ENCODE results near the gene ACD.
"Not testable (repeated sequence)": the region's sequence is repeated elsewhere in the genome, so short reads cannot be mapped to it uniquely, and the experiment has no call there.

The ACD gene

GRCh38 chr16:67659675-67660563, at the start of gene ACD:
TSS of gene ACD (minus strand) at chr16:67660260. CDS start at chr16:67660220, 40 bp downstream.
- peak; percentile 86 to 87 for DNase-seq (ENCODE audit: low read depth in 2 of 2)

GRCh38 chr16:67709050-67709449, 49.0 kb upstream of the ACD start:
- no peak for DNase-seq (ENCODE audit: low read depth in 2 of 2)

GRCh38 chr16:67708368-67708771, 48.3 kb upstream of the ACD start:
- DNase-seq (ENCODE audit: low read depth in 2 of 2), result no peak

- no peak for DNase-seq (ENCODE audit: low read depth in 2 of 2)
Measured at GRCh38 chr16:67707790-67708189, 47.7 kb upstream of the ACD start.

GRCh38 chr16:67707210-67707609, 47.1 kb upstream of the ACD start:
- DNase-seq (ENCODE audit: low read depth in 2 of 2), result no peak

- DNase-seq (ENCODE audit: low read depth in 2 of 2), result no peak
Measured at GRCh38 chr16:67704110-67704509, 44.0 kb upstream of the ACD start.

- DNase-seq (ENCODE audit: low read depth in 2 of 2), result no peak
Measured at GRCh38 chr16:67703626-67704025, 43.6 kb upstream of the ACD start.

- no peak for DNase-seq (ENCODE audit: low read depth in 2 of 2)
Measured at GRCh38 chr16:67702130-67702529, 42.1 kb upstream of the ACD start.

GRCh38 chr16:67701420-67701819, 41.4 kb upstream of the ACD start:
- DNase-seq (ENCODE audit: low read depth in 2 of 2), result no peak

GRCh38 chr16:67699265-67699664, 39.2 kb upstream of the ACD start:
- no peak for DNase-seq (ENCODE audit: low read depth in 2 of 2)

GRCh38 chr16:67697422-67698185, 37.5 kb upstream of the ACD start:
- no peak for DNase-seq (ENCODE audit: low read depth in 2 of 2)

GRCh38 chr16:67694611-67695010, 34.6 kb upstream of the ACD start:
- no peak for DNase-seq (ENCODE audit: low read depth in 2 of 2)

- DNase-seq (ENCODE audit: low read depth in 2 of 2), result not testable (repeated sequence)
Measured at GRCh38 chr16:67693517-67694285, 33.6 kb upstream of the ACD start.

- no peak for DNase-seq (ENCODE audit: low read depth in 2 of 2)
Measured at GRCh38 chr16:67685388-67686112, 25.5 kb upstream of the ACD start.

GRCh38 chr16:67683767-67684166, 23.7 kb upstream of the ACD start:
- DNase-seq (ENCODE audit: low read depth in 2 of 2), result no peak

GRCh38 chr16:67679935-67680897, 20.2 kb upstream of the ACD start:
- no peak for DNase-seq (ENCODE audit: low read depth in 2 of 2)

GRCh38 chr16:67678354-67679023, 18.4 kb upstream of the ACD start:
- no peak for DNase-seq (ENCODE audit: low read depth in 2 of 2)

- DNase-seq (ENCODE audit: low read depth in 2 of 2), result no peak
Measured at GRCh38 chr16:67677712-67678111, 17.7 kb upstream of the ACD start.

GRCh38 chr16:67676939-67677338, 16.9 kb upstream of the ACD start:
- no peak for DNase-seq (ENCODE audit: low read depth in 2 of 2)

GRCh38 chr16:67676516-67676915, 16.5 kb upstream of the ACD start:
- no peak for DNase-seq (ENCODE audit: low read depth in 2 of 2)
